Mucosa of descending colon (tissue), 3 donors: ENCODE data around the gene COL25A1. TPM values are rescaled to one million over a fixed set of nuclear protein-coding genes. Genes with fewer than 3 reads are reported as not detected.

Experiments used
- ATAC-seq: fragments of 200-7000 bp; cut with Tn5 transposase; one replicate; pipeline ENCODE4 v1.9.1; 2020; ENCODE audit warnings: mild to moderate bottlenecking, moderate library complexity
- DNase-seq, 3 donors: peaks; one replicate each; pipeline ENCODE4 v3.0.0-alpha.2; 2020
- H3K36me3 ChIP-seq: fragments of 200-600 bp; one replicate; pipeline ENCODE4 v1.8.0; 2021; ENCODE audit warnings: low read depth, mild to moderate bottlenecking
- H3K4me1 ChIP-seq: fragments of 200-600 bp; one replicate; pipeline ENCODE4 v1.8.0; 2021; ENCODE audit warnings: low read depth, mild to moderate bottlenecking
- H3K4me3 ChIP-seq: fragments of 200-600 bp; one replicate; pipeline ENCODE4 v1.8.0; 2021; ENCODE audit warnings: mild to moderate bottlenecking
- H3K9me3 ChIP-seq: fragments of 200-600 bp; one replicate; pipeline ENCODE4 v1.8.0; 2021; ENCODE audit warnings: mild to moderate bottlenecking
- intact Hi-C, 2 donors: fragments of 100-400 bp; cut with DNase I in 1 of 2; cut with micrococcal nuclease in 1 of 2; formaldehyde crosslinking; loops; one replicate each; pipeline versions ENCODE4 v1.11.0 to v1.11.1; 2022; cut with DNase I, micrococcal nuclease
- total RNA-seq, 3 donors: library from RNA; stranded (reverse); fragmentation: NEBNext Ultra II Directional in 2 of 3; extraction: Animal tissue kit (Norgen Biotek cat#: 25700) in 2 of 3; gene quantifications; one replicate each; pipeline versions ENCODE4 v1.2.1 to v1.2.4, GENCODE V29; 2021 to 2023
- TF ChIP-seq, protein P1 (sequence below): fragments of 200-600 bp; IDR thresholded peaks from one replicate; pipeline ENCODE4 v1.8.0; 2022; ENCODE audit warnings: antibody characterized with exemption, mild to moderate bottlenecking
- donor health status: DM: no; HTN: no; CAD: no; lungs with moderate emphysema.
- donor health status: DM: no; HTN: no; CAD: no.
- donor health status: DM: no; HTN: yes; CAD: no.

Gene COL25A1
- total RNA-seq, 3 donors from 2014 or later = 0.12 to 0.35 (median 0.14) TPM

DNA sequence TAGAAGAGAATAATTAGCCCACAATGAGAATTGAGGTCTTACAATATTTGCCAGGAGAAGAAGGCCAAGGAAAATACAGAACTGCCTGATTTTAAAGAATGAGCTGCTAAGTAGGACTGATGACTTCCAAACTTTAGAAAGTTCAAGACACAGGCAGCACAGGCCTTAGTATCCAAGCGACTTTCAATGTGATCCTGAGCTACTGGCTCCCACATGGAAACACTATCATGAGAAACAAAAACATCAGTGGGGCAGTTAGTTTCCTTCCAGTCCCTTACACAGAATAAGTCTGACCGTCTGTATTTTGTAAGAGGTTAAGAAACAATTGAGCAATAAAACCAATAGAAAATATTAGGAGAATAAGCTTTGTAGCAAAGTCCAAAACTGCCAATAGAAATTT lies 251.4 kb downstream of the COL25A1 start:
- TF ChIP-seq, protein P1, sequence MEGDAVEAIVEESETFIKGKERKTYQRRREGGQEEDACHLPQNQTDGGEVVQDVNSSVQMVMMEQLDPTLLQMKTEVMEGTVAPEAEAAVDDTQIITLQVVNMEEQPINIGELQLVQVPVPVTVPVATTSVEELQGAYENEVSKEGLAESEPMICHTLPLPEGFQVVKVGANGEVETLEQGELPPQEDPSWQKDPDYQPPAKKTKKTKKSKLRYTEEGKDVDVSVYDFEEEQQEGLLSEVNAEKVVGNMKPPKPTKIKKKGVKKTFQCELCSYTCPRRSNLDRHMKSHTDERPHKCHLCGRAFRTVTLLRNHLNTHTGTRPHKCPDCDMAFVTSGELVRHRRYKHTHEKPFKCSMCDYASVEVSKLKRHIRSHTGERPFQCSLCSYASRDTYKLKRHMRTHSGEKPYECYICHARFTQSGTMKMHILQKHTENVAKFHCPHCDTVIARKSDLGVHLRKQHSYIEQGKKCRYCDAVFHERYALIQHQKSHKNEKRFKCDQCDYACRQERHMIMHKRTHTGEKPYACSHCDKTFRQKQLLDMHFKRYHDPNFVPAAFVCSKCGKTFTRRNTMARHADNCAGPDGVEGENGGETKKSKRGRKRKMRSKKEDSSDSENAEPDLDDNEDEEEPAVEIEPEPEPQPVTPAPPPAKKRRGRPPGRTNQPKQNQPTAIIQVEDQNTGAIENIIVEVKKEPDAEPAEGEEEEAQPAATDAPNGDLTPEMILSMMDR = no peak
- Histone ChIP-seq H3K9me3 (no peaks in the 10 kb centered on the region), H3K36me3 (no peaks in the 10 kb centered on the region), H3K4me3 (no peak overlapping the region), H3K4me1 (no peaks in the 10 kb centered on the region)
- intact Hi-C loops = no loop called here
- ATAC-seq = no peak
- DNase-seq = no peak

GRCh38 chr4:109049926-109050325 lies 252.5 kb downstream of the COL25A1 start:
- Histone ChIP-seq H3K36me3 (no peaks in the 10 kb centered on the region), H3K4me1 (no peaks in the 10 kb centered on the region), H3K4me3 (no peak overlapping the region), H3K9me3 (no peaks in the 10 kb centered on the region)
- TF ChIP-seq, protein P1 = no peak
- ATAC-seq (no peak), DNase-seq (no peak)
- intact Hi-C loops = no loop called here

DNA sequence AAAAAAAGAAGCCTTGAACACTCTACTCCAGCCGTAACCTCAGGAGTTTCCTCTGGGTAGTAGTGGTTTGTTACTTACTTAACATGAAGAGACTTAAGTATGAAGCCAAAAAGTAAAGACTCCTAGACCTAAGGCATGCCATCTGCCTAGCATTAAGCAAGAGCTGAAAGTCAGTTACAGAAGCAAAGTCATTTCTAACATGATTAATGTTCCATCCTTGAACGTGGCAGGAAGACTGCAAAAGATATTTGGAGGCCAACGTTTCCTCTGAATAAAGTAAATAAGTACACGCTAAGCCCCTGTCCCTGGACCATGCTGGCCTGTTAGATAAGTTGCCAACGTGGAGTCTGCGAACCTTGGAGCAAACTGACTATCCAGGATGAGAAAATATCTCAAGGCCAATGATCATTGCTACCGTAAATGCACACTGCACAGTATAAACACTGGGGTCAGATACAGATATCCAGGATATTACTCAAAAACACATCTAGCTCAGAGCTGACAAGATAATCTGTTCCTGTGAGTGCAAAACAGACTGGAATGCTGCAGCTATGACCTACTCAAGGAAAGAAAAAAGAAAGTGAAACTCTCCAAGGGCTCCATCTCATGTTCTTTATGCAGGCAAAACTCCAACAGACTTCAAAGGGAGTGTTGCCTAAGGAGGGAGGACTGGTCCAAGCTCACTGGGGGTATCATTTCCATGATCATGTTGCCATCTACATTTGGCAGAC lies 255.8 kb downstream of the COL25A1 start:
- no peak overlapping the region for H3K4me3 ChIP-seq
- intact Hi-C loops = no loop called here

GRCh38 chr4:109044431-109044830 lies 258.0 kb downstream of the COL25A1 start:
- TF ChIP-seq, protein P1 = no peak
- Histone ChIP-seq H3K36me3 (no peaks in the 10 kb centered on the region), H3K4me3 (no peak overlapping the region), H3K4me1 (no peaks in the 10 kb centered on the region), H3K9me3 (no peaks in the 10 kb centered on the region)
- DNase-seq (no peak), ATAC-seq (no peak)
- intact Hi-C loops = no loop called here

More for the DNA sequence above, 255.8 kb downstream of the COL25A1 start:
- Histone ChIP-seq H3K9me3 (no peaks in the 10 kb centered on the region), H3K36me3 (no peaks in the 10 kb centered on the region), H3K4me1 (no peaks in the 10 kb centered on the region)
- TF ChIP-seq, protein P1 = no peak
- DNase-seq (no peak), ATAC-seq (no peak)

GRCh38 chr4:109043286-109043685 lies 259.2 kb downstream of the COL25A1 start:
- intact Hi-C loops = no loop called here
- no peaks in the 10 kb centered on the region for H3K36me3 ChIP-seq
- DNase-seq = no peak
- no peaks in the 10 kb centered on the region for H3K4me1 ChIP-seq
- no peak for ATAC-seq
- TF ChIP-seq, protein P1 = no peak
- no peak overlapping the region for H3K4me3 ChIP-seq
- H3K9me3 ChIP-seq = no peaks in the 10 kb centered on the region
